Loucy (cell line): Measurements from ENCODE around the gene CELF4.

Experiments
- EZH2phosphoT487 ChIP-seq: fragments of 200-600 bp; IDR thresholded peaks from 2 replicates; pipeline ENCODE4 v1.6.1; 2018; ENCODE audit warnings: antibody characterized with exemption, mild to moderate bottlenecking, moderate library complexity, borderline replicate concordance
- TF ChIP-seq, protein P1 (sequence below): fragments of 200-600 bp; sonication (generic); conservative IDR thresholded peaks from 2 replicates; pipeline ENCODE4 v1.5.1; 2014; ENCODE audit warnings: mild to moderate bottlenecking, antibody characterized with exemption, low read length

DNA sequence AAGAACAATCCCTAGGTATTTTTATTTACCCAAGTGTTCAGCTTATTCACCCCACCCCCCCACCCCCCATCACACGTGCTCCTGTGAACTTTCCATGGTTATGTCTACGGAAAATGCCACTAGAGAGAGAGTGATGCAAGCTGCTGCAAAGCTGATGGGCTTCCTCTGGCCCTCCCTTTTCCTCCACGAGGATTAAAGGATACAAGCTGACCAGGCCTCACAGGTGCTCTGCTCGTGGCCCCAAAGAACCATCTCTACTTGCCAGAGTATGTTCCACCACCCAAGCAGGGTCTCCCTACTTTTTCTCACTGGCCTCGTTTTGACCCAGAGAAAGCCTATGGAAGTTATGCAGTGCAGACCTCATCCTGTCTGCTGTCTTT, 342.6 kb downstream of the CELF4 start:
- TF ChIP-seq, protein P1, sequence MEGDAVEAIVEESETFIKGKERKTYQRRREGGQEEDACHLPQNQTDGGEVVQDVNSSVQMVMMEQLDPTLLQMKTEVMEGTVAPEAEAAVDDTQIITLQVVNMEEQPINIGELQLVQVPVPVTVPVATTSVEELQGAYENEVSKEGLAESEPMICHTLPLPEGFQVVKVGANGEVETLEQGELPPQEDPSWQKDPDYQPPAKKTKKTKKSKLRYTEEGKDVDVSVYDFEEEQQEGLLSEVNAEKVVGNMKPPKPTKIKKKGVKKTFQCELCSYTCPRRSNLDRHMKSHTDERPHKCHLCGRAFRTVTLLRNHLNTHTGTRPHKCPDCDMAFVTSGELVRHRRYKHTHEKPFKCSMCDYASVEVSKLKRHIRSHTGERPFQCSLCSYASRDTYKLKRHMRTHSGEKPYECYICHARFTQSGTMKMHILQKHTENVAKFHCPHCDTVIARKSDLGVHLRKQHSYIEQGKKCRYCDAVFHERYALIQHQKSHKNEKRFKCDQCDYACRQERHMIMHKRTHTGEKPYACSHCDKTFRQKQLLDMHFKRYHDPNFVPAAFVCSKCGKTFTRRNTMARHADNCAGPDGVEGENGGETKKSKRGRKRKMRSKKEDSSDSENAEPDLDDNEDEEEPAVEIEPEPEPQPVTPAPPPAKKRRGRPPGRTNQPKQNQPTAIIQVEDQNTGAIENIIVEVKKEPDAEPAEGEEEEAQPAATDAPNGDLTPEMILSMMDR: no peak
- no peak for TF ChIP-seq EZH2phosphoT487
